Skeletal muscle satellite cell (primary cell): ENCODE measurements around the gene EEFSEC.

Source experiments
- H3K27me3 ChIP-seq: 2 replicates; pipeline ENCODE4 v1.7.0; 2013; ENCODE audit warnings: low read length; ENCODE audit not compliant: control insufficient read depth, insufficient read depth
- H3K36me3 ChIP-seq: 2 replicates; pipeline ENCODE4 v1.7.0; 2013; ENCODE audit warnings: mild to moderate bottlenecking, control low read depth, low read length; ENCODE audit not compliant: insufficient read depth
- H3K4me1 ChIP-seq: 2 replicates; pipeline ENCODE4 v1.7.0; 2013; ENCODE audit warnings: low read length; ENCODE audit not compliant: control insufficient read depth, insufficient read depth
- H3K4me2 ChIP-seq: 2 replicates; pipeline ENCODE4 v1.7.0; 2013; ENCODE audit warnings: mild to moderate bottlenecking, low read length
- H3K4me3 ChIP-seq: 2 replicates; pipeline ENCODE4 v1.7.0; 2013; ENCODE audit warnings: low read length
- H3K9ac ChIP-seq: 2 replicates; pipeline ENCODE4 v1.7.0; 2013; ENCODE audit warnings: mild to moderate bottlenecking, low read depth, low read length, moderate library complexity
- H3K9me3 ChIP-seq: replicated peaks from 2 replicates; pipeline ENCODE4 v1.7.0; 2013; ENCODE audit warnings: mild to moderate bottlenecking, control low read depth, low read length

The EEFSEC gene

GRCh38 chr3:128278761-128279600 lies 125.7 kb downstream of the EEFSEC start:
- H3K9me3 ChIP-seq, result no peaks in the 10 kb centered on the region
- H3K36me3 ChIP-seq, result no peaks in the 10 kb centered on the region
- H3K4me2 ChIP-seq, result peak overlapping the region; percentile 51
- H3K27me3 ChIP-seq, result no peaks in the 10 kb centered on the region
- H3K9ac ChIP-seq, result peak overlapping the region; percentile 2
- peaks cover 37% of the 10 kb centered on the region for H3K4me1 ChIP-seq
- H3K4me3 ChIP-seq, result no peak overlapping the region

- no peak overlapping the region for H3K9ac ChIP-seq
- no peak overlapping the region for H3K4me2 ChIP-seq
- no peaks in the 10 kb centered on the region for H3K36me3 ChIP-seq
- H3K4me3 ChIP-seq, result no peak overlapping the region
- H3K9me3 ChIP-seq, result no peaks in the 10 kb centered on the region
- H3K27me3 ChIP-seq, result no peaks in the 10 kb centered on the region
- H3K4me1 ChIP-seq, result peaks cover 34% of the 10 kb centered on the region
These were observed 126.3 kb downstream of the EEFSEC start for GRCh38 chr3:128279601-128279880.

GRCh38 chr3:128280481-128281052 lies 127.3 kb downstream of the EEFSEC start:
- no peaks in the 10 kb centered on the region for H3K9me3 ChIP-seq
- no peaks in the 10 kb centered on the region for H3K36me3 ChIP-seq
- no peak overlapping the region for H3K4me3 ChIP-seq
- H3K4me1 ChIP-seq, result peaks cover 24% of the 10 kb centered on the region
- no peaks in the 10 kb centered on the region for H3K27me3 ChIP-seq
- no peak overlapping the region for H3K4me2 ChIP-seq
- H3K9ac ChIP-seq, result no peak overlapping the region

- Histone ChIP-seq H3K4me3 (no peak overlapping the region), H3K4me2 (no peak overlapping the region), H3K27me3 (no peaks in the 10 kb centered on the region), H3K4me1 (peaks cover 23% of the 10 kb centered on the region), H3K36me3 (no peaks in the 10 kb centered on the region), H3K9ac (no peak overlapping the region), H3K9me3 (no peaks in the 10 kb centered on the region)
These were observed 127.8 kb downstream of the EEFSEC start for GRCh38 chr3:128281056-128281455.

- Histone ChIP-seq H3K36me3 (no peaks in the 10 kb centered on the region), H3K27me3 (no peaks in the 10 kb centered on the region), H3K9me3 (no peaks in the 10 kb centered on the region), H3K9ac (no peak overlapping the region), H3K4me2 (no peak overlapping the region), H3K4me1 (peaks cover 23% of the 10 kb centered on the region), H3K4me3 (no peak overlapping the region)
These were observed 128.4 kb downstream of the EEFSEC start for GRCh38 chr3:128281461-128282367.

GRCh38 chr3:128282380-128283196 lies 129.3 kb downstream of the EEFSEC start:
- H3K4me1 ChIP-seq, result peaks cover 23% of the 10 kb centered on the region
- no peaks in the 10 kb centered on the region for H3K36me3 ChIP-seq
- H3K4me3 ChIP-seq, result no peak overlapping the region
- H3K4me2 ChIP-seq, result no peak overlapping the region
- no peaks in the 10 kb centered on the region for H3K9me3 ChIP-seq
- H3K9ac ChIP-seq, result no peak overlapping the region
- H3K27me3 ChIP-seq, result no peaks in the 10 kb centered on the region

- H3K36me3 ChIP-seq, result no peaks in the 10 kb centered on the region
- H3K9me3 ChIP-seq, result no peaks in the 10 kb centered on the region
- peaks cover 19% of the 10 kb centered on the region for H3K4me1 ChIP-seq
- no peak overlapping the region for H3K4me3 ChIP-seq
- H3K27me3 ChIP-seq, result no peaks in the 10 kb centered on the region
- H3K9ac ChIP-seq, result no peak overlapping the region
- no peak overlapping the region for H3K4me2 ChIP-seq
These were observed 130.1 kb downstream of the EEFSEC start for GRCh38 chr3:128283421-128283820.

GRCh38 chr3:128285042-128285966 lies 132.0 kb downstream of the EEFSEC start:
- Histone ChIP-seq H3K9me3 (no peaks in the 10 kb centered on the region), H3K36me3 (no peaks in the 10 kb centered on the region), H3K9ac (no peak overlapping the region), H3K4me2 (no peak overlapping the region), H3K4me1 (peaks cover 7% of the 10 kb centered on the region), H3K27me3 (no peaks in the 10 kb centered on the region), H3K4me3 (no peak overlapping the region)

- Histone ChIP-seq H3K36me3 (no peaks in the 10 kb centered on the region), H3K9ac (no peak overlapping the region), H3K9me3 (no peaks in the 10 kb centered on the region), H3K4me2 (no peak overlapping the region), H3K27me3 (no peaks in the 10 kb centered on the region), H3K4me1 (peaks cover 7% of the 10 kb centered on the region), H3K4me3 (no peak overlapping the region)
These were observed 132.7 kb downstream of the EEFSEC start for GRCh38 chr3:128285967-128286321.

GRCh38 chr3:128286691-128287090 lies 133.4 kb downstream of the EEFSEC start:
- Histone ChIP-seq H3K4me3 (no peak overlapping the region), H3K9ac (no peak overlapping the region), H3K4me2 (no peak overlapping the region), H3K36me3 (no peaks in the 10 kb centered on the region), H3K27me3 (no peaks in the 10 kb centered on the region), H3K9me3 (no peaks in the 10 kb centered on the region), H3K4me1 (peaks cover 7% of the 10 kb centered on the region)
